Osteocyte (in vitro differentiated cells): ENCODE data around the gene HSD17B3. TPM values are rescaled to one million over a fixed set of nuclear protein-coding genes. Genes with fewer than 3 reads are reported as not detected.

Experiments used
- DNase-seq: peaks from one replicate; pipeline ENCODE4 v3.0.0; 2021; ENCODE audit warnings: mixed read lengths; ENCODE audit not compliant: unreplicated experiment; ENCODE audit errors: extremely low spot score
- H3K27ac Mint-ChIP-seq: one replicate; pipeline ENCODE4 v1.8.0; 2021; ENCODE audit warnings: mild to moderate bottlenecking, mixed read lengths; ENCODE audit not compliant: unreplicated experiment
- H3K27me3 Mint-ChIP-seq: one replicate; pipeline ENCODE4 v1.8.0; 2021; ENCODE audit warnings: mixed read lengths; ENCODE audit not compliant: unreplicated experiment
- H3K36me3 Mint-ChIP-seq: one replicate; pipeline ENCODE4 v1.8.0; 2021; ENCODE audit warnings: mixed read lengths; ENCODE audit not compliant: unreplicated experiment
- H3K4me1 Mint-ChIP-seq: one replicate; pipeline ENCODE4 v1.8.0; 2021; ENCODE audit warnings: mixed read lengths; ENCODE audit not compliant: unreplicated experiment
- H3K4me3 Mint-ChIP-seq: one replicate; pipeline ENCODE4 v1.8.0; 2021; ENCODE audit warnings: mild to moderate bottlenecking, moderate library complexity, mixed read lengths; ENCODE audit not compliant: unreplicated experiment
- H3K9me3 Mint-ChIP-seq: one replicate; pipeline ENCODE4 v1.8.0; 2021; ENCODE audit warnings: mixed read lengths; ENCODE audit not compliant: unreplicated experiment
- CTCF ChIP-seq: fragments of 200-600 bp; sonication (generic); IDR thresholded peaks from 2 replicates; pipeline ENCODE4 v1.5.0; 2021; ENCODE audit warnings: antibody characterized with exemption, mild to moderate bottlenecking, moderate library complexity
- total RNA-seq: library from RNA; stranded (reverse); gene quantifications from 2 replicates; pipeline ENCODE4 v1.2.1, GENCODE V29; 2021

Gene HSD17B3
- total RNA-seq, 1 donor from 2014 or later: not detected

GRCh38 chr9:96249746-96250145 is 52.2 kb downstream of the HSD17B3 start:
- no peaks in the 10 kb centered on the region for H3K4me1 Mint-ChIP-seq
- no peak overlapping the region for H3K27ac Mint-ChIP-seq
- H3K9me3 Mint-ChIP-seq: no peaks in the 10 kb centered on the region
- no peaks in the 10 kb centered on the region for H3K36me3 Mint-ChIP-seq
- no peak for DNase-seq
- H3K4me3 Mint-ChIP-seq: no peak overlapping the region
- TF ChIP-seq CTCF: no peak
- H3K27me3 Mint-ChIP-seq: peaks cover 22% of the 10 kb centered on the region

- Mint-ChIP-seq H3K36me3 (no peaks in the 10 kb centered on the region), H3K4me1 (peaks cover 5% of the 10 kb centered on the region), H3K9me3 (no peaks in the 10 kb centered on the region), H3K4me3 (no peak overlapping the region), H3K27me3 (peaks cover 22% of the 10 kb centered on the region), H3K27ac (no peak overlapping the region)
- no peak for DNase-seq
- TF ChIP-seq CTCF: no peak
These were observed 55.7 kb downstream of the HSD17B3 start for GRCh38 chr9:96246267-96246671.

GRCh38 chr9:96245399-96245798 is 56.6 kb downstream of the HSD17B3 start:
- no peak overlapping the region for H3K4me3 Mint-ChIP-seq
- no peak for DNase-seq
- no peaks in the 10 kb centered on the region for H3K9me3 Mint-ChIP-seq
- peaks cover 5% of the 10 kb centered on the region for H3K4me1 Mint-ChIP-seq
- no peaks in the 10 kb centered on the region for H3K36me3 Mint-ChIP-seq
- H3K27me3 Mint-ChIP-seq: peaks cover 27% of the 10 kb centered on the region
- TF ChIP-seq CTCF: no peak
- H3K27ac Mint-ChIP-seq: no peak overlapping the region

GRCh38 chr9:96243778-96244177 is 58.2 kb downstream of the HSD17B3 start:
- Mint-ChIP-seq H3K27ac (no peak overlapping the region), H3K9me3 (no peaks in the 10 kb centered on the region), H3K27me3 (peaks cover 28% of the 10 kb centered on the region), H3K4me3 (no peak overlapping the region), H3K4me1 (peaks cover 5% of the 10 kb centered on the region), H3K36me3 (no peaks in the 10 kb centered on the region)
- no peak for TF ChIP-seq CTCF
- no peak for DNase-seq

GRCh38 chr9:96242811-96243210 is 59.2 kb downstream of the HSD17B3 start:
- H3K9me3 Mint-ChIP-seq: no peaks in the 10 kb centered on the region
- H3K4me3 Mint-ChIP-seq: no peak overlapping the region
- TF ChIP-seq CTCF: no peak
- peaks cover 24% of the 10 kb centered on the region for H3K27me3 Mint-ChIP-seq
- no peaks in the 10 kb centered on the region for H3K36me3 Mint-ChIP-seq
- no peak for DNase-seq
- peaks cover 5% of the 10 kb centered on the region for H3K4me1 Mint-ChIP-seq
- H3K27ac Mint-ChIP-seq: no peak overlapping the region
